HG03378 (cell line): ENCODE data around the gene FYB1.

ENCODE experiments used
- ATAC-seq: cut with Tn5 transposase; IDR thresholded peaks from one replicate; pipeline ENCODE4 v1.9.1; 2021; ENCODE audit warnings: mild to moderate bottlenecking, moderate library complexity; ENCODE audit not compliant: unreplicated experiment

Gene FYB1

DNA sequence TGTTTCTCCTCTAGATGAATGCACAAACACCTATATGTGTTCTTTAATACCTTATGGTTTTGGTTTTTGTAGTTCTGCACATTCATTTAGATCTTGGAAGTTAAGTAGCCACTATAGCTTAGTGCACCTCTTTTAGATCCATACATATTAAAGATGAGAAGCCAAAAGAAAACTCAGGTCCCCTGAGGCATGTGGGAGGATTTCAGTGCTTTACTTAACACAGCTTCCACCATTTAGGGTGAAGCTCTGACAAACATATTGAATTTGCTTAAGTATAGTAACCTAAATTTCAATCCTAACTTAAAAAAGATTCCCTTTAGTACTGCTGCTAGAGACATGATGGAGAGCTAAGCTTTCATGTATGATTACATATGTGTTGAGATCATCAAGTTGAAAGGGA lies 119.5 kb downstream of the FYB1 start:
- no peak for ATAC-seq

GRCh38 chr5:39093352-39093751 lies 126.0 kb downstream of the FYB1 start:
- ATAC-seq: no peak

DNA sequence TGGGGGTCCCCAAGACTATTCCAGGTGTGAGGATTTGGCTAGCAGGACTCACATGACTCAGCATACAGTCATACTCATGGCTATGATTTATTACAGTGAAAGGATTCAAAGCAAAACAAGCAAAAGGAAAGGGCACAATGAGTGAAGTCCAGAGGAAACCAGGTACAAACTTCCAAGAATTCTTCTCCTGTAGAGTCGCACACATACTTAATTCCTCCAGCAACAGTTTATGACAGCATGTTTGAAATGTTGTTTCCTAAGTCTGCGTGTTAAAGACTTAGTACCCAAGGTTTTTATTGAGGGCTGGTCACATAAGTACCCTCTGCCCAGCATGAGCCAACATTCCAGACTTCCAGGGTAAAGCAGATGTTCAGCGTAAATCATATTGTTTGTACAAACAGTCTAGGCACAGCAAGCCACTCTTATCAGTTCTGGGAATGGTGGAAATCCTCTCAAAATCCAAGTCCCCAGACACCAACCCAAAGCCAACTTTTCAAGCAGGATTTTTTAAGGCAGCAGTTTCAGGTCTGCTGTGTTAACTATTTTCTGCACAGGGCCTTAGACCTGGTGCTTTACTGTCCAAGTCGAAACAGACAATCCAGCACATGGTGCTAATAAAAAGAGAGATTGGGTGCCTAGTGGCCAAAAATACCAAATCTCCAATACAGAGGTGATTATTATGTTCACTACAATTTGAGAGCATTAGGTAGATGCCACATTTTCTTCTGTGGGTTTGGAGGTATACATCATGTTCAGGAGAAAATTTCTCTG lies 126.6 kb downstream of the FYB1 start:
- ATAC-seq: no peak

DNA sequence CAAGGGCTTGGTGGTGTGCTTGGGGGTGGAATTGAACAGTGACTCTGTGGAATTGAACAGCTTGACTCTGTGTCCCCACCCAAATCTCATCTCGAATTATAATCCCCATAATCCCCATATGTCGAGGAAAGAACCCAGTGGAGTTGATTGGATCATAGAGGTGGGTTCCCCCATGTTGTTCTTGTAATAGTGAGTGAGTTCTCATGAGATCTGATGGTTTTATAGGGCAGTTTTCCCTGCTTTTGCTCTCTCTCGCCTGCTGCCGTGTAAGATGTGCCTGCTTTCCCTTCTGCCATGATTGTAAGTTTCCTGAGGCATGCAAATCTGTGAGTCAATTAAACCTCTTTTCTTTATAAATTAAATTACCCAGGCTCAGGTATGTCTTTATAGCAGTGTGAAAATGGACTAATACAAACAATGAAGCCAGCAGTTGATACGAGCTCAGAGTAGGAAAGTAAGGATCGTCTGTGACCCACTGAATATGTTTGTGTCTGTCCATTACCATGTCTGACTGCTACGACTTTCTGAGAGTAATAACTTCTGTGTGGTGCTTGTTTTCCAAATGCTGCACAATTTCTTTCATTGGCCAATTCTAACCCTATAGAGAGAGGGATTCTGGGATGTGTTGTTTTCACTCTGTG lies 127.3 kb downstream of the FYB1 start:
- no peak for ATAC-seq

GRCh38 chr5:39083968-39084367 lies 135.4 kb downstream of the FYB1 start:
- no peak for ATAC-seq

GRCh38 chr5:39082995-39083394 lies 136.4 kb downstream of the FYB1 start:
- no peak for ATAC-seq

DNA sequence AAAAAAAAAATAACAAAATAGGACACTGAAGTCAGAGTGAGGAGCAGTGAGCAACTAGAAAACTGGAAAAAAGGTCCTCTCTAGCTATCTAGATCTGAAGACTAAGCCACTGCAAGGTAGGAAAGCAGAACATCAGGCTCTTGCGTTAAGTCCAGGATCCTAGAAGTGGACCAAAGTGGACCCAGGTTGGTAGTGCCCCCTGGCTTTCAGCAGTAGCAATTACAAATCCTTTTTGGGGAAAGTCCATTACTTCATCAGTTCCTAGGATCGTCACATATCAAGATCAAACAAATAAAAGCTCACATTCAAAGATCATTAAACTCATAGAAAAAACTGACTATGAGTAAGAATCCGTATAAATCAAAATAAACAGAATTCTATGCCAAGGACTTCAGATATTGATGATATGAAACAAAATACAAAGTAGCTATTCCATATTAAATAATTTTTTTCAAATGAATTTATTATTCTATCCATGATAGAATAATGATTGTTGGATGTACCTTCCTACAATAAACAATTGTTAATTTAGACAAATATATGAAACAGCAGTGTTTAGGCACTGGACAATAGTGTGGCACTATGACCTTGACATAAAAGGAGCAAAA lies 138.7 kb downstream of the FYB1 start:
- no peak for ATAC-seq

- no peak for ATAC-seq
These were observed 139.2 kb downstream of the FYB1 start for GRCh38 chr5:39080168-39080567.

- no peak for ATAC-seq
These were observed 140.2 kb downstream of the FYB1 start for GRCh38 chr5:39079147-39079546.

DNA sequence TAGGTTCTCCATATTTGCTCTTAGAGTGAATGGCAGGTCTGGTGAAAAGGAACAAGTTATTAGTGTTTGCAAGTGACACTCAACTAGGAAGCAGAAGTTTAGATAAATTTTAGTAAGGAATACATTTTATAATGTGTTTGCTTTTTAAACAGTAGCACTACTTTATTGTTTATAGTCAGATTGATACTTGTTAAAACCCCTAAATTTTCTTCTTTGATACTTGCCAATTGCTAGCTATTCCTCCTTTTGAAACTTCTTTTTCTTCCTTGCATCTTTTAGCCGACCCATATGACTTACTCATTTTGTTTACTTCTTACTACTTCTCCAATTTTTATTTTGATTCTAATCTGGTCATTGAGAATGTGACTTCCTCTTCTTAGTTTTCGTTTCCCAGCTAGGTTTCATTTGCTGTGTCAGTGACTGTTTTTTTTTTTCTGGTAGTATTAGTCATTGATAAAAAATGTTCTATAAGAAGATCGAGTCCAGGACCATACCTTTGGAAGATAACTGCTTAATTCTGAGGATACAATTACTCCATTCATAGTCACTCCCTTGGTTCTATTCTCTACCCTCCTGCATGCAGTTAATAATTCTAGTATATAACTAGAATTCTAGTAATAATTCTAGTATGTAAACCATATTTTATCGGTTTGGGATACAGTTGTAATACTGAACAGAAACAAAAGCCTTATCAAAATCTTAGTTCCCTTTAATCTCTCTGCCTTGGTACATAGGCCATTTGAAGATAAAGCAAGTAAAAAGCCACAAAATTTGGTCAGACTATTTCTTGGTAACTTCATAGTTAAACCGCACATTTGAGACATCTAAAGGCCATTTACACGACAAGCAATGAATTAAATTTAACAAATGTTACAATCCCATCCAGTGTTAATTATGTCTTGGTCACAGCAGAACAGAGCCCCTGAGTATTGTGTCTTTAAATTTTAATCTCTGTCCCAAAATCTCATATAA lies 142.3 kb downstream of the FYB1 start:
- ATAC-seq: peak; percentile 29

GRCh38 chr5:39076101-39076756 lies 143.1 kb downstream of the FYB1 start:
- no peak for ATAC-seq

- ATAC-seq: peak; percentile 60
These were observed 145.1 kb downstream of the FYB1 start, which contains the start of gene RICTOR for GRCh38 chr5:39074017-39074814. TSS of gene RICTOR (minus strand) at chr5:39074399. CDS start at chr5:39074377, 22 bp downstream.

- ATAC-seq: peak; percentile 13
These were observed 145.7 kb downstream of the FYB1 start for GRCh38 chr5:39073767-39074016.

GRCh38 chr5:39072925-39073766 lies 146.2 kb downstream of the FYB1 start:
- peak; percentile 35 for ATAC-seq

- no peak for ATAC-seq
These were observed 151.3 kb downstream of the FYB1 start for GRCh38 chr5:39068099-39068498.

DNA sequence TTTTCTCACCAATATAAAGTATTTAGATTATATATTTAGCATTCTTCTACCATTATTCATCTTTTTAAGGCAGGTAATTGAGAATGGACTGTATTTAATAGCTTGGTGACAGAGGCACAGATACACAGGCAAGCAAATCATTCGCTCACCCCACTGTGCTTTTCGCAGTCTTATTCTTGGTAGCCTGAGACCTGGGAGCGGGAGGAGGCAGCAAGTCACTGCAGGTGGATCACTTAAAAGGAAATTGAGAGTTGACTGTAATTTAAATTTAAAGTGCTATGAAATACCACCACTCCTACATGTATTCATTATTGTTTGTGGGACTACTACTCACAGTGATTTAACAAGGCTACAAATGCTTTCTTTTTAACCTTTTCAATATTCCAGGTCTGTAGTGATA lies 154.9 kb downstream of the FYB1 start:
- no peak for ATAC-seq

GRCh38 chr5:39063037-39063436 lies 156.3 kb downstream of the FYB1 start:
- no peak for ATAC-seq

- ATAC-seq: no peak
These were observed 156.8 kb downstream of the FYB1 start for GRCh38 chr5:39062530-39062929.

DNA sequence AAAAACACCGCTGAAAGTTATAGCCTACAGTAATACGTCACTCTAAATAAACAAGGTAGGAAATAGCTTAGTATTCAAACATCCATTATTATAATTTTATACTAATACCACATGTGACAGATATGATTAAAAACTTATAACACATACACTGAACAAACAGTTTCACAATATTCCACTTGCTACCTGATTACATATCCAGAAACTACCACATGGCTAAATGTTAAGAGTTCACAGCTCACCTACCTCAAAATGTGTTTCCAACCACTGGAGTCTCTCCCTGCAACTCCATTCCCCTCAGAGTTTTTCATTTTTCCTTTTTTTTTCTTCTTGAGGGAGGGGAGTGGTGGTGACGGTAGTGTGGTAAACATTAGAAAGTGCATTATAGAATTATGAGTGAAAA lies 157.3 kb downstream of the FYB1 start:
- ATAC-seq: no peak
